SW 1271 (cell line): ENCODE measurements around the gene FBRSL1.

Source experiments
- DNase-seq, 2 experiments: peaks; one replicate each; lab custom pipeline; 2025; lab: John Stamatoyannopoulos, UW

FBRSL1 gene

DNA sequence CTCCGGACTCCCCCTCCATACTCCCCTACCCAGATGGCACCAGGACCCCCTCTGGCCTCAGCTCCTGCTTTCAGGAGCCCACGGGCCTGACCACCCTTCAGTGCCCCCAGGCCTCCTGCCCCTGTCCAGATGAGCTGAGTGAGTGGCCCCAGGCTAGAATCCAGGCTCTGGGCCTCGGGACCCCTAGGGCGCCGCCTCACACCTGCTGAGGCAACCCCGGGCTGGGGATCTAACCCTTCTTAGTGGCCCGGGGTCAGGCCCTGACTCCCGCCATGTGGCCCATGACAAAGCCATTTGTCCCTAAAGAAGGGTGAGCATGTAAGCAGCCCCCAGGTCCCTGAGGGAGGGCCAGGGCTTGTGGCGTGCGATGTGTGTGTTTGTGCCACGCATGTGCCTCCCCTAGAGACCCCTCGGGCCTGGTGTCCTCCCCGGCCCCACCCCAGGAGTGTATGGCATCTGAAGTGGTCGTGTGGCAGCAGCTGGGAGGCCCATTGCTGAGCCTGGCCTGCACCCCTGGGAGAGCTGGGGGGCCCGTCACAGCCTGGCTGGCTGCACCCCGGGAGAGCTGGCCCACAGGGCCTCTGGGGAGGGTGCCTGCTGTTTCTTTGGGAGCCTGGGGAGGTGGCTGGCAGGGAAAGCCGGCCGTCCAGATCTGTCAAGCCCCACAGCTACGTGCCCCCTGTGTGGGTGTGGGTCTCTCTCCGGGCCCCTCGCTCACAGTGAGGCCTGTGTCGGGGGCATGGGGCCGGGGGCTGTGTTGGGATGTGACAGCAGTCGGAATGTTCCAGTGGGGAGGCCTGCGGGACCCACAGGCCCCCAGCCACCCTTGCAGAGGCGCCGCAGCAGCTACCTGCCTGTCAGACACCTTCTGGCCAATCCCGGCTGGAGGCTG, 7.8 kb downstream of the FBRSL1 start:
- no peak for DNase-seq

DNA sequence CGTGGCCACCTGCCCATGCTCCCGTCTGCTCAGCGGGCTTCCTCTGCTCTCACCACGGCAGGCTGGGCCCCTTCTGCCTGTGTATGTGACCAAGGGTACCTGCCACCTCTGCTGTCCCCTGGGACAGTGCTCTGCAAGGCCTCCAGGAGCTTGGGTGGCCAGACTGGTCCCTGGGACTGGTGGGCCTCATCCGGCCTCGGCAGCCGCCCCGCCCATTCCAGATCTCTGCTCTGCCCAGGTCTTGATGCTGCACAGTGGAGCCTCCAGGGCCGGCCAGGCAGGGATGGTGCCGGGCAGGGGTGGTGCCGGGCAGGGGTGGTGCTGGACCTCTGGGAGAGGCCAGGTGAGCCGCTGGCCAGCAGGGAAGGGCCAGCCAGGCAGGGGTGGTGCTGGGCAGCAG, 9.0 kb downstream of the FBRSL1 start:
- no peak for DNase-seq

GRCh38 chr12:132500142-132500855, 10.3 kb downstream of the FBRSL1 start:
- no peak for DNase-seq

- no peak for DNase-seq
Observed at GRCh38 chr12:132500856-132501180, 10.9 kb downstream of the FBRSL1 start.

DNA sequence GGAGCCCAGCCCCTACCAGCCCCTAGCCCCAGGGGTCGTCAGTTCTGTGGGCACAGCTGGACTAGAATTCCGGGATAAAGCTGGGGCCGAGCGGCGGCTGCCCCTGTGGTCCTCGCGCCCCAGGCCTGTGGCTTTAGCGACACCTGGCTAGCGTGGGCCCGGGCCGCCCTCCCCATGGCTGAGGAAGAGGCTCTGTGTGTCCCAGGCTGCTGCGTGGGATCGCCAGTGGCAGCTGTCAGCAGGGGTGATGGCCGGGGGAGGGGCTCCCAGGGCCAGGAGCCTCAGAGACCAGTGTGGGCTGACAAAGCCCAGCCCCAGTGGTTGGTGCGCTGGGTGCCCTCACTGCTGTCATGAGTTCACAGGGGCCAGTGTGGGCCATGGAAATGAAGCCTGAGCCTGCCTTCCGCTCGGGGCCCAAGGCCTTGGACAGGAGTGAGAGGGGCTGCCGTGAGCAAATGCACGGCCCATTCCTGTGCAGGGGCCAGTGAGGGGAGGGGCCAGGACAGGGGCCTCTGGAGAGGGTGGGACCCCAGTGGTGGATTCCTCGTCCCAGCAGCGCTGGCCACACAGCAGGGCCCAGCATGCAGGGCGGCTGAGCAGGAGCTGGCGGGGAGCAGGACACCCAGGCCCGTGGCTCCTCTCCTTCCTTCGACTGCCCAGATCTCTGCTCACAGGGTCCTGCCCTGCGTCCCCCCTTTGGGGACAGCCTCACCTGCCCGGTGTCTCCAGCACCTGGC, 11.4 kb downstream of the FBRSL1 start:
- DNase-seq = no peak

DNA sequence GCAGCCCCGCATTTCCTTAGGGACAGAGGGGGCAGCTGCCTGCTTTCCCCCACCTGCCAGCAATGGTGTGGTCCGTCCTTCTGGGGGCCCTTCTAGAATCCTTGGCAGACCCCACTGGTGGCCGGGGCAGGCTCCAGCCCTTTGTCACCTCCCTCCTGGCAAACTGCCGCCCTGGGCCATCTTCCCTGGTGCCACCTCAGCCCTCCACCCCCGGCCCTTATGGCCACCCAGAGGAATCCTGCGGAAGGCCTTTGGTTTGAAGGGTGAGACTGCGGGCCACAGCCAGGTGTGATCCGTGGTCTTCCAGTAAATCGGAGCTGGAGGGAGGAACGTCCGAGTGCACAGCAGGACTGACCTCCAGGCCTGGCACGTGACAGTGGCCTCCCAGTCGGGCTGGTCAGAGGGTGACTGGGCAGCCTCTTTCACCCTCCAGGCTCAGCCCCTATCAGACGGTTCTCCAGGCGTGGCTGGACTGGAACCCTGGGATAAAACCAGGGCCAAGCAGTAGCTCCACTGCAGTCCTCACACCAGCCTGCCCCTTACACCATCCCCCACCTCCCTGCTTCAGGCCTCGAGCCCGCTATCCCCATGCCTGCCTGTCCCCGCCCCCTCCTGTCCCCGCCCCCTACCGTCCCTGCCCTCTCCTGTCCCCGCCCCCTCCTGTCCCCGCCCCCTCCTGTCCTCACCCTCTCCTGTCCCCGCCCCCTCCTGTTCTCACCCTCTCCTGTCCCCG, 12.4 kb downstream of the FBRSL1 start:
- DNase-seq = no peak

DNA sequence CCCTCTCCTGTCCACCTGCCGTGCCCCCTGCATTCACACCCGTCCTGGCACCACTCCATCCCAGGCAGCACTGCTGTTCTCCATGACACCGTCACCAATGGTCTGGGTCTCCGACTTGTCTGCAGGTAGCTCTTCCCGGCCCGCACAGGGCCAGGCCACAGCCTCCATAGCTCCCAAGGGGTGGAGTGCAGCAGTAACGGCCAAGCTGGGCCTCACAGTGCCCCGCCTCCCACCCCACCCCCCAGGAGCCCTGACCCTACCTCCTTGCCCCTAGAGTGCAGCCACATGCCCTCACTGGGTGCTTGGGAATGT, 12.9 kb downstream of the FBRSL1 start:
- no peak for DNase-seq

- DNase-seq = no peak
Observed at GRCh38 chr12:132503618-132504204, 13.8 kb downstream of the FBRSL1 start.

- DNase-seq = no peak
Observed at GRCh38 chr12:132505105-132505851, 15.3 kb downstream of the FBRSL1 start.

DNA sequence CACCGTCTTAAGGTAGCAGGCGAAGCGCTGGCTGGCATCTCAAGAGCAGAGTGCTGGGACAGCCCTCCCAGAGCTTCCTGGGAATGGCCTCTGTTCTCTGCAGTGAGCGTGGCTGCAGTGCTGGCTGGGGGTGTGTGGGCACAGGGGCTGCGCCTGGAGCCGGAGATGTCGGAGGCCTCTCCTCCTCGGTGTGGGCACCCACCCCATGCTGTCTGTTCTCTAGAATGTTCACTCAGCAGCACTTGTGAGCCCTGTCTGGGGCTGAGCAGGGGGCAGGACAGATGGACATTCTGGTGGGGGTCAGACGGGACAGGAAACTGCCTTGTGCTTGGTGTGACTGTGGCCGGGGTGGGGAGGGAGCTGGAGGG, 15.9 kb downstream of the FBRSL1 start:
- DNase-seq = no peak

DNA sequence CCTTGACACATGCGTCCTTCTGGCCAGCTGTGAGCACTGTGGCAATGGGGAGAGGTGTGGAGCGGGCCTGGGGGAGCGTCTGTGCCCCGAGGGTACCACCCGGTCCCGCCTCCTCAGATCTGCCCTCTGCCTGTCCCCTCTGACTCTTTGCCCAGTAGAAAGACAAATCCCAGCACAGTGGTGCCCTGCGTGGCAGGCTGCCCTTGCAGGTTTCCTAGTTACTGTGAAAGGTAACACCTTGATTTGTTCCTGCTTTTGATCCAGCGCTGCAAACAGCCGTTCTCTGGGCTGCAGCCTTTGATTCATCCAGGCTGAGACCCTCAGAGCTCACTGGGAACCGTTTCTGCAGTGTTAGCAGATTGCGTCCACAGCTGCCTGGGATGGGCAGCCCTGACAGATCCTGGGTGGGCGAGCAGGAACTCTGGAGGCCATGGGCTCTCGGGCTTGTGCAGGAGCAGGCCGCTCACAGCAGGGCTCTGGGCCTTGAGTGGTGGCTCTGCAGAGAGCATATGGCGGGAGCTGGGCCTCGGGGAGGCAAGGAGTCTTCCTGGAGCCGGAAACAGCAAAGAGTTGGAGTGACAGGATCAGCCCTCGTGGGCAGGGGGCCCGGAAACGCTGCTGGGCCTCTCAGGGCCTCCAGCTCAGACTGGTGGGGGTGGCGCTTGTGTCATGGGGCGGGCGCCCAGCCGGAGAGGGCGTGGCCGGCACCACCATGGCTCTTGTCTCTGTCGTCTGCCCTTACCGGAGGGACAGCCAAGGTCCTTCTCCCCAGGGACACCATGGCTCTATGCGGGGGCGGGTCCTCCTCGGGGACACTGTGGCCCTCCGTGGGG, 16.6 kb downstream of the FBRSL1 start:
- DNase-seq = no peak

DNA sequence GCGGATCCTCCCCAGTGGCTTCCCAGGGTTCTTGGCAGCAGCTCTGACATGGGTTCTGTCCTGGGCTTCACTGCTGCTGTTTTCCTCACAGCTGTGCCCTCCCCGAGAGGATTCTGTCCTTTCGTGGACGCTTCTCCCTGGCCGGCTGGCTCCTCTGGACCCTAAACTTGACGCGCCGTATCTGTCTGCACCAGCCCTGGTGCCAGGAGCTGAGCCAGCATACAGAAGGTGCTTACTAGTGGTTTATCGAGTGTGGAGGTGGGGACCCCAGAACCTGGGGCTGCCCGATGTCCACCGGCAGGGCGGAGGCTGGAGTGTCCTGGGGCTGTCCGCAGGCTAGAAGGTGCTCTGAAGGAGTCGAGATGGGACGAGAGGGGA, 17.2 kb downstream of the FBRSL1 start:
- DNase-seq = no peak

DNA sequence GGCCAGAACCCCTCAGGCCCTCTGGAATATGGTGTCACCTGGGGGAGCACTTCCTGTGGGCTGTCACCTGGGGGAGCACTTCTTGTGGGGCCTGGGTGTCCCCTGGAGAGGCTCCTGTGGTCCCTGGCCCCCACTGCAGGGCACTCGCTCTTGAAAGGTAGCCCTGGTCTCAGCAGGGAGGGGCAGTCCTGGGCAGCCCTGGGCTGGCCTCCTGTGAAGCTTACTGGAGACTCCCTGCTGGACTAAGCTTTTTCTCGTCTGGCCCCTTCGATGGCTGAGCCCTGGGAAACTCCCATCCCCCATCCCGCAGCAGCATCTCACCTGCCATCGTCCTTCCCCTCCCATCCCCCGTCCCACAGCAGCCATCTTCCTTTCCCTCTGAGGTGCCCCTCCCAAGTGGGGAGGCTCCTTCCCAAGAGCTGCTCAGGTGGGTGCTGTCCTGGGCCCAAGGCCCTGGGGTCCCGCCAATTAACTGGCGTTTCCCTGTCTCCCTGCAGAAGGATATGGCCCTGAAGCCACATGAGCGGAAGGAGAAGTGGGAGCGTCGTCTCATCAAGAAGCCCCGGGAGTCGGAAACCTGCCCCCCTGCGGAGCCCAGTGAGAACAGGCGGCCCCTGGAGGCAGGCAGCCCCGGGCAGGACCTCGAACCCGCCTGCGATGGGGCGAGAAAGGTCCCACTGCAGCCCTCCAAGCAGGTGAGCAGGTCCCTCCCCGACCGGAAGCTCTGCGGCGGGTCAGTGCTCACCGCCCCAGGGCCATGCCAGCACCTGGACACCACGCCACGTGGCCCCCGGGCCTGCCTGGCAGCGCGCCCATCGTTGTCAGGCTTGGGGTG, 17.9 kb downstream of the FBRSL1 start:
- no peak for DNase-seq

DNA sequence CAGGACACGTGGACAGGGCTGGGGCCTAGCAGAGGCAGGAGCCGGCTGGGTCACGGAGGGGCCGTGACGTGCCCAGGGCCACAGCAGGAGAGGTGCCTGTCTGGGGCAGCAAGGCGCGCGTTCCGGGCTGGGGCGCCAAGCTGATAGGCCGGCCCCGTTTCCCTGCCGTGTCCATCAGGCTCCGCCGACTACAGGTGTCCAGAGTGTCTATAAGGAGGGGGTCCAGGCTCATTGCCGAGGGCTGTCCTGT, 18.5 kb downstream of the FBRSL1 start:
- no peak for DNase-seq

DNA sequence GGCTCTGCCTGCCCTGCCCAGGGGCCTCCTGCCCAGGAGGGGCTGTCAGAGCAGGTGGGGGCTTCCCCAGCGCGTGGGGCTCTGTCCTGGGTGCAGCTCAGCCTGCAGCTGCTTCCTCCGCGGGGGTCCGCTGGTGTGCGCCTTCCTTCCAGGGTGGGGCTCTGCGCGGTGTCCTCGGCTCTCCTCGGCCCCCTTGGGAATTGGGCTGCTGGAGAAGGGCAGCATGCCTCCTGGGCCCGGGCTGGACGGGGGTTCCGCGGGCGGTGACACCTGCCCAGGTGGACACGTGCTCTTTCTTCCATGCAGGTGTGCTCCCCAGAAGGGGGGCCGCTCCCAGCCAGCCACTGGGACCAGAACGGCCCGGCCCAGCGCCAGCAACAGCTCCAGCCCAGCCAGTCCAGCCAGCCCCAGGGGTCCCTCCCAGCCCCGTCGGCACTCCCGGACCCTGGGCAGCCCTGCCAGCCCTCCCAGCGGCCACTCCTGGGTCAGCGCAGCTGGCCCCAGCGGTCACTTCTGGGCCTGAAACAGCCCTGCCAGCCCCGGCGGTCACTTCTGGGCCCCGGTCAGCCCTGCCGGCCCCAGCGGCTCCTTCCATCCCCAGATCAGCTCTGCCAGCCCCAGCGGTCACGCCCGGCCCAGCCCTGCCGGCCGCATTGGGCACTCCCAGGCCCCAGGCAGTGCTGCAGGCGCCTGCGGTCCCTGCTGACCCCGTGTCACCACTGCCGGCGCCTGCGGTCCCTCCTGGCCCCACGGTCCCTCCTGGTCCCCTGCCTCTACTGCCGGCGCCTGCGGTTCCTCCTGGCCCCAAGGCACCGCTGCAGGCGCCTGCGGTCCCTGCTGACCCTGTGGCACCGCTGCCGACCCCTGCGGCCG, 19.1 kb downstream of the FBRSL1 start:
- DNase-seq = no peak

- DNase-seq = no peak
Observed at GRCh38 chr12:132510111-132510724, 20.3 kb downstream of the FBRSL1 start.

DNA sequence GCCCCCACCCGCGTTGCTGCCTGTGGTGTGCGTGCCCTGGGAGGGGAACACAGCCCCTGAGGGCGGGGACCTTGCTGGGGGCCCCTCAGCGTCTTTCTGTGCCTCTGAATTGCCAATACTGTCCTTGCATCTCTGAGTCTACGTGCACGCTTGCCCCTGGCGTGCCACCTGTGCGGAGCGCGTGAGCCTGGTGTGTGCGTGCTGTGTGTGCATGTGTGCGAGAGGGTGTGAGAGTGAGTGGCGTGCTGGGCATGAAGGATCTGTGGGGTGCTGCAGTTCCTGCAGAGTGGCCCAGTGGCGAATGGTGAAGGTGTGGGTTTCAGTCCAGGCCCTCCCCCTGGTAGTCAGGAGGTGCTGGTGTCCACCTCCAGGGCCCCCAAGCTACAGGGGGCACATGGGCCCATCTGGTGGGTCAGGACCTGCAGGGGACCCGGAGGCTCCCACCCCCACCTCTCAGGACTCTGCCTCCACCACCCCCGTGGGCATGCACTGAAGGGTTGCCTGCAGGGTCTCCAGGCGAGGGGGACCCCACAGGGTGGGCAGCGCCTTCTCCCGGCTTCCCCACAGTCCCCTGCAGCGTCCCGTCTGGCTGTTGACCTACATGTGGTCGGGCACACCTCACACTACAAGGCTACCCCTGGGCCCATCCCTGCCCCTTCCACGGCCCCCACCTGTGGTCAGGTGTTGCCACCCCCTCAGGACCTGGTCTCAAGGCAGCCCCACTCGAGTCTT, 21.0 kb downstream of the FBRSL1 start:
- no peak for DNase-seq
